GM12878 (cell line): Measurements from ENCODE around the gene CSF1R.

Source experiments
- CBFB ChIP-seq: IDR thresholded peaks from 2 replicates; pipeline ENCODE4 v1.6.1; 2016; ENCODE audit warnings: antibody characterized with exemption, low read depth
- CBX5 ChIP-seq: sonication (generic); IDR thresholded peaks from 2 replicates; pipeline ENCODE4 v1.6.1; 2016; ENCODE audit warnings: low read depth, moderate library complexity, mild to moderate bottlenecking, inconsistent platforms
- CEBPB ChIP-seq, 2 experiments: fragments of 150-350 bp in 1 of 2; IDR thresholded peaks; 2 replicates each; pipeline ENCODE4 v1.6.1; 2012 to 2014; ENCODE audit warnings: low read depth in 2 of 2, low read length in 2 of 2, borderline replicate concordance in 1 of 2, inconsistent platforms in 1 of 2
- CTCF ChIP-seq, 3 experiments: IDR thresholded peaks in 2 of 3; conservative IDR thresholded peaks in 1 of 3; 2 replicates each; pipeline ENCODE4 v1.5.1; 2011; ENCODE audit warnings: low read depth in 3 of 3, low read length in 3 of 3, mild to moderate bottlenecking in 3 of 3, control low read depth in 2 of 3, moderate library complexity in 2 of 3, inconsistent platforms in 1 of 3, mixed read lengths in 1 of 3; ENCODE audit not compliant: control insufficient read depth in 2 of 3, insufficient read depth in 1 of 3; ENCODE audit errors: extremely low read depth in 1 of 3
- ESRRA ChIP-seq: IDR thresholded peaks from 2 replicates; pipeline ENCODE4 v1.6.1; 2012; ENCODE audit warnings: mild to moderate bottlenecking, low read length, improper control_type of control experiment
- EZH2 ChIP-seq: IDR thresholded peaks from 2 replicates; pipeline ENCODE4 v1.6.1; 2012; ENCODE audit warnings: low read depth, mild to moderate bottlenecking, control low read depth, inconsistent platforms, low read length, borderline replicate concordance; ENCODE audit not compliant: control insufficient read depth
- HDAC2 ChIP-seq: fragments of 200-600 bp; sonication (generic); IDR thresholded peaks from 2 replicates; pipeline ENCODE4 v1.6.1; 2017
- HDAC6 ChIP-seq: fragments of 200-600 bp; sonication (generic); IDR thresholded peaks from one replicate; pipeline ENCODE4 v1.8.0; 2017; ENCODE audit warnings: antibody characterized with exemption; ENCODE audit not compliant: unreplicated experiment
- POLR2A ChIP-seq: IDR thresholded peaks from 2 replicates; pipeline ENCODE4 v1.6.1; 2011; ENCODE audit warnings: low read depth, mild to moderate bottlenecking, low read length
- SPI1 ChIP-seq: IDR thresholded peaks from 2 replicates; pipeline ENCODE4 v1.6.1; 2011; ENCODE audit warnings: low read depth, mild to moderate bottlenecking, low read length, moderate library complexity, borderline replicate concordance; ENCODE audit not compliant: insufficient read depth
- ZNF274 ChIP-seq: IDR thresholded peaks from one replicate; pipeline ENCODE4 v1.8.0; 2011; ENCODE audit not compliant: insufficient read length, insufficient read depth

- TF ChIP-seq CTCF (IDR thresholded peaks at IDR 0.05 in 2 of 3, conservative IDR thresholded peaks at IDR 0.05 in 1 of 3; ENCODE audit: control insufficient read depth in 2 of 3, extremely low read depth in 1 of 3, insufficient read depth in 1 of 3, low read depth in 3 of 3, low read length in 3 of 3) (no peak), POLR2A (no peak), ZNF274 (no peak), SPI1 (no peak), CBX5 (no peak), ESRRA (no peak), HDAC2 (no peak), CBFB (no peak), CEBPB (IDR thresholded peaks at IDR 0.05; ENCODE audit: borderline replicate concordance in 1 of 2, low read depth in 2 of 2, low read length in 2 of 2) (no peak), EZH2 (no peak), HDAC6 (no peak)
Measured at GRCh38 chr5:150063638-150064037, 22.7 kb downstream of the CSF1R start.
